Type B pancreatic cell (in vitro differentiated cells): Measurements from ENCODE around the gene ZNF236. TPM values are rescaled to one million over a fixed set of nuclear protein-coding genes. Genes with fewer than 3 reads are reported as not detected.

ENCODE experiments used
- DNase-seq: peaks from one replicate; pipeline ENCODE4 v3.0.0; 2021; ENCODE audit warnings: mixed read lengths; ENCODE audit not compliant: unreplicated experiment; ENCODE audit errors: extremely low spot score
- H3K27ac Mint-ChIP-seq: 2 replicates; pipeline ENCODE4 v1.8.0; 2021; ENCODE audit warnings: mild to moderate bottlenecking, mixed read lengths
- H3K27me3 Mint-ChIP-seq: 2 replicates; pipeline ENCODE4 v1.8.0; 2021; ENCODE audit warnings: mixed read lengths
- H3K36me3 Mint-ChIP-seq: 2 replicates; pipeline ENCODE4 v1.8.0; 2021; ENCODE audit warnings: mixed read lengths
- H3K4me1 Mint-ChIP-seq: one replicate; pipeline ENCODE4 v1.8.0; 2021; ENCODE audit warnings: mixed read lengths; ENCODE audit not compliant: unreplicated experiment
- H3K4me3 Mint-ChIP-seq: 2 replicates; pipeline ENCODE4 v1.8.0; 2021; ENCODE audit warnings: mild to moderate bottlenecking, mixed read lengths
- H3K9me3 Mint-ChIP-seq: 2 replicates; pipeline ENCODE4 v1.8.0; 2021; ENCODE audit warnings: mixed read lengths
- total RNA-seq: library from RNA; stranded (reverse); gene quantifications from 2 replicates; pipeline ENCODE4 v1.2.1, GENCODE V29; 2021; ENCODE audit warnings: low replicate concordance
- TF ChIP-seq, protein P1 (sequence below): fragments of 200-600 bp; sonication (generic); conservative IDR thresholded peaks from 2 replicates; pipeline ENCODE4 v1.5.0; 2021; ENCODE audit warnings: antibody characterized with exemption, mild to moderate bottlenecking

ZNF236 gene
- total RNA-seq, 1 donor from 2014 or later: 20.2 TPM

DNA sequence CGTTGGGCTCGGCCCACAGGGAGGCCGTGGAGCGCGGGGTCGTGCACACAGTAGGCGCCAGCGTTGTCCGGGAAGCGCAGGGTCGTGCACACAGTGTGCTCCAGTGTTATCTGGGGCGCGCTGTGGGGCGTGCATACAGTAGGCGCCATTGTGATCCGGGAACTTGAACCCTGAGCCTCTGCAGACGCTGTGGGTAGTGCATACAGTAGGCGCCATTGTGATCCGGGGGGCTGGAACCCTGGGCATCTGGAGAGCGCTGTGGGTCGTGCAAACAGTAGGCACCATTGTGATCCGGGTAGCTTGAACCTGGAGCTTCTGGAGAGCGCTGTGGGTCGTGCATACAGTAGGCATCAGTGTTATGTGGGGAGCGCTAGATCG lies 793 bp downstream of the ZNF236 start:
- no peaks in the 10 kb centered on the region for H3K27me3 Mint-ChIP-seq
- H3K9me3 Mint-ChIP-seq: no peaks in the 10 kb centered on the region
- TF ChIP-seq, protein P1, sequence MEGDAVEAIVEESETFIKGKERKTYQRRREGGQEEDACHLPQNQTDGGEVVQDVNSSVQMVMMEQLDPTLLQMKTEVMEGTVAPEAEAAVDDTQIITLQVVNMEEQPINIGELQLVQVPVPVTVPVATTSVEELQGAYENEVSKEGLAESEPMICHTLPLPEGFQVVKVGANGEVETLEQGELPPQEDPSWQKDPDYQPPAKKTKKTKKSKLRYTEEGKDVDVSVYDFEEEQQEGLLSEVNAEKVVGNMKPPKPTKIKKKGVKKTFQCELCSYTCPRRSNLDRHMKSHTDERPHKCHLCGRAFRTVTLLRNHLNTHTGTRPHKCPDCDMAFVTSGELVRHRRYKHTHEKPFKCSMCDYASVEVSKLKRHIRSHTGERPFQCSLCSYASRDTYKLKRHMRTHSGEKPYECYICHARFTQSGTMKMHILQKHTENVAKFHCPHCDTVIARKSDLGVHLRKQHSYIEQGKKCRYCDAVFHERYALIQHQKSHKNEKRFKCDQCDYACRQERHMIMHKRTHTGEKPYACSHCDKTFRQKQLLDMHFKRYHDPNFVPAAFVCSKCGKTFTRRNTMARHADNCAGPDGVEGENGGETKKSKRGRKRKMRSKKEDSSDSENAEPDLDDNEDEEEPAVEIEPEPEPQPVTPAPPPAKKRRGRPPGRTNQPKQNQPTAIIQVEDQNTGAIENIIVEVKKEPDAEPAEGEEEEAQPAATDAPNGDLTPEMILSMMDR: no peak
- peak overlapping the region; percentile 90 for H3K4me3 Mint-ChIP-seq
- no peak for DNase-seq
- H3K36me3 Mint-ChIP-seq: peaks cover 11% of the 10 kb centered on the region
- peak overlapping the region; percentile 82 for H3K27ac Mint-ChIP-seq
- H3K4me1 Mint-ChIP-seq: peaks cover 36% of the 10 kb centered on the region

DNA sequence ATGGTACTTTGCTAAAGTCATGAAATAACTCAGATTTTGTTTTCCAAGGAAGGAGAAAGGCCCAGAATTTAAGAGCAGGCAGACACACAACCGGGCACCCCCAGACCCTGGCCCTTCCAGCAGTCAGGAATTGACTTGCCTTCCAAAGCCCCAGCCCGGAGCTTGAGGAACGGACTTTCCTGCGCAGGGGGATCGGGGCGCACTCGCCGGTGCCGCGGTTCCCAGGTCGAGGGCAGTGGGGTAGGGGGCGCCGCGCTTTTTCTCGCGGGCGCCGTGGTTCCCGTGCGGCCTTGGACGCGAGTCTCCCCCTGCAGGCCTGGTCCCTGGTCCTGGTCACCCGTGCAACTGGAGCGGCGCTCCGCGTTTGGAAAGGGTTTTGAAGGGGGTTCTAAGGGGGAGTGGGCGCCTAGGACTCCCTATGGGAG lies 1.2 kb downstream of the ZNF236 start:
- no peaks in the 10 kb centered on the region for H3K27me3 Mint-ChIP-seq
- H3K9me3 Mint-ChIP-seq: no peaks in the 10 kb centered on the region
- H3K27ac Mint-ChIP-seq: peak overlapping the region; percentile 82
- H3K4me1 Mint-ChIP-seq: peaks cover 36% of the 10 kb centered on the region
- peak overlapping the region; percentile 90 for H3K4me3 Mint-ChIP-seq
- TF ChIP-seq, protein P1: peak; percentile 49
- H3K36me3 Mint-ChIP-seq: peaks cover 11% of the 10 kb centered on the region
- peak; percentile 73 for DNase-seq

DNA sequence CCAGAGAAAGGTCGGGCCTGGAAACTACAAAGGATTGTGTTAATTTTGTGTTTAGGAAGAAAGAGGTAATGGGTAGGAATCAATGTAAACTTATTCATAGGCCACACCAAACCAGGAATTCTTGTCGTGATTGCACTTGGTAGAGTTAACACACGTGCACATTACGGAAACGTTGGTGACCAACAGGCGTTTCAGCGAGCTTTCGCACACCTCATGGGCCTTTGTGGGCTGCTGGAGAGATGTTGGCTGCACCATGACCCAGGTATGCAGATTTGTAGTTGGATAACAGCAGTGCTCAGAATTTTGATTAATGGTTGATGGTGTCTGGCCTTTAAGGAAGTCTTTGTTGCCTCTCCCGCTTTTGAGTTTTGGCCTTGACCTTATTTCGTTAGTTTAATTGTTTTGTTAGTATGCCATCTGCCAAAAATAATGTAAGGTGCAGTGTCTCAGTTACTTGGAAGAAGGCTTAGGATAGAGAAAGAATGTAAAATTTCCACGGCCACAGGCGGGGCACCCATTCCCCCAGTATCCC lies 1.9 kb downstream of the ZNF236 start:
- peak overlapping the region; percentile 66 for H3K27ac Mint-ChIP-seq
- H3K9me3 Mint-ChIP-seq: no peaks in the 10 kb centered on the region
- H3K4me3 Mint-ChIP-seq: peak overlapping the region; percentile 90
- TF ChIP-seq, protein P1: no peak
- peak; percentile 54 for DNase-seq
- H3K27me3 Mint-ChIP-seq: no peaks in the 10 kb centered on the region
- peaks cover 41% of the 10 kb centered on the region for H3K4me1 Mint-ChIP-seq
- peaks cover 14% of the 10 kb centered on the region for H3K36me3 Mint-ChIP-seq

DNA sequence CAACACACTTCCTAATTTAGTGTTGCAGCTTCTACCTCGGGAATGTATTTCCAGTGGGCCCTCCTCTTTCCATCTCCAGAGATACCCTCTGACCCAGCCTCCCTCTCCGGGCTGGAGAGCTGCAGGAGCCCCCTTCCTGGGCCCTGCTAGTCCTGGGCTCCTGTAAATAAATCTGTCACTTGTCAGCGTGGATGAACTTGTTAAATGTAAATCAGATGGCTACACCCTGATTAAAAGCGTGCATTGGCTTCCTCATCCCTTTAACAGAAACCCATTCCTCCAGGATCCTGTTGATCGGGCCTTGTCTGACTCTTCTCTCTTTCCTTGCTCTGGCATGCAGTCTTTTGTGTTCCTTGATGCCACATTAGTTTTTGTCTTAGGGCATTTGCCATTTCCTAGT lies 2.4 kb downstream of the ZNF236 start:
- no peak for DNase-seq
- Mint-ChIP-seq H3K27me3 (no peaks in the 10 kb centered on the region), H3K4me3 (peak overlapping the region; percentile 90), H3K4me1 (peaks cover 40% of the 10 kb centered on the region), H3K27ac (peak overlapping the region; percentile 66), H3K36me3 (peaks cover 15% of the 10 kb centered on the region), H3K9me3 (no peaks in the 10 kb centered on the region)
- TF ChIP-seq, protein P1: no peak

DNA sequence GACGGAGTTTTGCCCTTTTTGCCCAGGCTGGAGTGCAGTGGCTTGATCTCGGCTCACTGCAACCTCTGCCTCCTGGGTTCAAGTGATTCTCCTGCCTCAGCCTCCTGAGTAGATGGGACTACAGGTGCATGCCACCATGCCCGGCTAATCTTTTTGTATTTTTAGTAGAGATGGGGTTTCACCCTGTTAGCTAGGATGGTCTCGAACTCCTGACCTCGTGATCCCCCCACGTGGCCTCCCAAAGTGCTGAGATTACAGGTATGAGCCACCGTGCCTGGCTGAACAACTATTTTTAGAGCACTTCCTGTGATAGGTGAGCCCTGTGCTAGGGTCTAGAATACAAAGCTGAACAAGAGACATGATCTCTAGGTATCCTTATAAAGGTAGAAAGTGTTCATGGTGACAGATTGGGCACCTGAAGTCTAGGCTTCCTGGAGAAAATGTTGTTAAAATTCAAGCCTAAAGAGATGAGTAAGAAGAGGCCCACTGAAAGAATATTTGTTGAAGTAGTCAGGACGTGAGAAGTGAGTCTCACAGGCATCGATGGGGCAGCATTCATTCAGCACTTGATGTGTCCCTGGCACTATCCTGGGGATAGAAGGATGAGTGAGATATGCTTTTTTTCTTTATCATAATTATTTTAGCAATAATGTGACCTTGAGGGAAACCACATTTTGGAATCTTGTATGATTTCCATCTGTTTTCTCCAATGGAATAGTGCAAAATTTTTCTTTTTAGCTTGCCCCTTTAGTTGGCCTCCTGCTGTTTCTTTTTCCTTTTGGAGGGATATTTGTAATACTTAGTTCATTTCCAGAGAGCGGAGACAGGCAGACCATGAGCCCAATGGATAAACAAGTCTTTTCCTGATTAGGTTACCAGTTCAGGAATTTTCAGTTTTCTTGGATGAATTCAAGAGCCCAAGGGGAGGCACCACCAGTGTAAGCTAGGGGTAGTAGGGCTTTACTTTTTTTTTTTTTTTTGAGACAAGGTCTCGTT lies 5.1 kb downstream of the ZNF236 start:
- Mint-ChIP-seq H3K27me3 (no peaks in the 10 kb centered on the region), H3K27ac (no peak overlapping the region), H3K4me1 (peaks cover 33% of the 10 kb centered on the region), H3K4me3 (no peak overlapping the region), H3K36me3 (peaks cover 23% of the 10 kb centered on the region), H3K9me3 (peaks cover 6% of the 10 kb centered on the region)
- DNase-seq: no peak
- TF ChIP-seq, protein P1: no peak
